Thyroid gland (tissue), 4 donors: ENCODE measurements around the gene SNX24. TPM values are rescaled to one million over a fixed set of nuclear protein-coding genes. Genes with fewer than 3 reads are reported as not detected.
"Not testable (repeated sequence)": the region's sequence is repeated elsewhere in the genome, so short reads cannot be mapped to it uniquely, and the experiment has no call there.

ENCODE experiments used
- DNase-seq, 2 donors: peaks; one replicate each; pipeline ENCODE4 v3.0.0-alpha.2; 2019
- H3K27ac ChIP-seq, 3 donors: fragments of 200-600 bp; sonication (generic); 1 replicate in 2 of 3; 2 replicates in 1 of 3; pipeline ENCODE4 v1.5.1; 2016 to 2019; ENCODE audit warnings: mild to moderate bottlenecking in 1 of 3, moderate library complexity in 1 of 3
- H3K27me3 ChIP-seq: fragments of 200-600 bp; sonication (generic); one replicate; pipeline ENCODE4 v1.5.1; 2019
- H3K36me3 ChIP-seq, 2 donors: fragments of 200-600 bp; sonication (generic); one replicate each; pipeline ENCODE4 v1.5.1; 2016 to 2019
- H3K4me1 ChIP-seq, 2 donors: fragments of 200-600 bp; sonication (generic); one replicate each; pipeline ENCODE4 v1.5.1; 2017 to 2019
- H3K4me3 ChIP-seq, 3 donors: fragments of 200-600 bp; sonication (generic); replicated peaks in 1 of 3; 1 replicate in 2 of 3; 2 replicates in 1 of 3; pipeline ENCODE4 v1.5.1; 2016; ENCODE audit warnings: mild to moderate bottlenecking in 1 of 3
- H3K9me3 ChIP-seq: fragments of 200-600 bp; sonication (generic); one replicate; pipeline ENCODE4 v1.5.1; 2017
- CTCF ChIP-seq, 6 experiments: fragments of 200-600 bp in 3 of 6; fragments of 450-650 bp in 3 of 6; sonication (generic) in 3 of 6; IDR thresholded peaks; one replicate each; pipeline ENCODE4 v1.5.1; 2016 to 2019; ENCODE audit warnings: antibody characterized with exemption in 6 of 6, mild to moderate bottlenecking in 2 of 6, inconsistent platforms in 1 of 6, moderate library complexity in 1 of 6
- POLR2A ChIP-seq, 2 donors: fragments of 450-650 bp; IDR thresholded peaks; one replicate each; pipeline ENCODE4 v1.6.1; 2017; ENCODE audit warnings: antibody characterized with exemption in 2 of 2, mild to moderate bottlenecking in 2 of 2, moderate library complexity in 1 of 2
- WGBS, 2 donors: methylation state at CpG; one replicate each; pipeline ENCODE4 v1.1.5; 2017; 5-methylcytosine and 5-hydroxymethylcytosine counted together
- intact Hi-C: fragments of 100-400 bp; cut with DNase I; formaldehyde crosslinking; loops from one replicate; pipeline ENCODE4 v1.15.1; 2023
- total RNA-seq, 4 donors: library from RNA; depleted of rRNA; stranded (reverse); fragments of >200 nt; gene quantifications; one replicate each; pipeline ENCODE4 v1.2.3, GENCODE V29; 2016

The SNX24 gene
- total RNA-seq, 4 donors from 2014 or later = 17.1 to 39.7 (median 33.1) TPM

GRCh38 chr5:122963305-122963704, 117.9 kb downstream of the SNX24 start:
- Histone ChIP-seq H3K36me3 (no peaks in the 10 kb centered on the region), H3K9me3 (no peaks in the 10 kb centered on the region), H3K27ac (no peak overlapping the region), H3K4me1 (peaks cover 14 to 32% of the 10 kb centered on the region in 2 donors), H3K4me3 (no peak overlapping the region), H3K27me3 (no peaks in the 10 kb centered on the region)
- TF ChIP-seq CTCF (IDR thresholded peaks at IDR 0.05) (no peak), POLR2A (IDR thresholded peaks at IDR 0.05) (no peak)
- intact Hi-C loops = no loop called here
- DNase-seq = no peak

- Histone ChIP-seq H3K27me3 (no peaks in the 10 kb centered on the region), H3K9me3 (no peaks in the 10 kb centered on the region), H3K4me3 (no peak overlapping the region), H3K27ac (peak overlapping the region; percentile 17 to 66 (median 56)), H3K36me3 (no peaks in the 10 kb centered on the region), H3K4me1 (peaks cover 16 to 27% of the 10 kb centered on the region in 2 donors)
- TF ChIP-seq POLR2A (IDR thresholded peaks at IDR 0.05) = peak in 1 of 2 donors; percentile 25
- TF ChIP-seq CTCF (IDR thresholded peaks at IDR 0.05) = no peak
- intact Hi-C loops = no loop called here
- 12 to 31% methylated on average over 1 of the region's 1 CpG for WGBS, 2 donors
- peak; percentile 71 to 74 for DNase-seq
These were observed 119.7 kb downstream of the SNX24 start for GRCh38 chr5:122965111-122965510.

GRCh38 chr5:122967085-122967484, 121.7 kb downstream of the SNX24 start:
- Histone ChIP-seq H3K27ac (peak overlapping the region in 1 of 3 donors; percentile 37), H3K9me3 (no peaks in the 10 kb centered on the region), H3K4me3 (no peak overlapping the region), H3K27me3 (no peaks in the 10 kb centered on the region), H3K36me3 (no peaks in the 10 kb centered on the region), H3K4me1 (peaks cover 16 to 22% of the 10 kb centered on the region in 2 donors)
- no peak for TF ChIP-seq POLR2A (IDR thresholded peaks at IDR 0.05)
- no peak for DNase-seq
- 92 to 98% methylated on average over 7 of the region's 7 CpGs for WGBS, 2 donors
- intact Hi-C loops = no loop called here

- Histone ChIP-seq H3K27ac (peak overlapping the region in 1 of 3 donors; percentile 37), H3K4me1 (peaks cover 16 to 22% of the 10 kb centered on the region in 2 donors), H3K4me3 (no peak overlapping the region), H3K27me3 (no peaks in the 10 kb centered on the region), H3K36me3 (no peaks in the 10 kb centered on the region), H3K9me3 (no peaks in the 10 kb centered on the region)
- no peak for TF ChIP-seq CTCF (IDR thresholded peaks at IDR 0.05)
- no peak for TF ChIP-seq POLR2A (IDR thresholded peaks at IDR 0.05)
- intact Hi-C loops = no loop called here
- 82 to 90% methylated on average over 8 of the region's 8 CpGs for WGBS, 2 donors
- no peak for DNase-seq
These were observed 122.2 kb downstream of the SNX24 start for GRCh38 chr5:122967625-122968024.

- H3K27ac ChIP-seq = peak overlapping the region in 2 of 3 donors; percentile 9 to 37
- H3K4me1 ChIP-seq = peaks cover 16 to 22% of the 10 kb centered on the region in 2 donors
- H3K27me3 ChIP-seq, H3K36me3 ChIP-seq, H3K4me3 ChIP-seq, intact Hi-C loops, H3K9me3 ChIP-seq: not testable (repeated sequence)
- WGBS, 2 donors = 49 to 51% methylated on average over 6 of the region's 6 CpGs
- DNase-seq = peak; percentile 55 to 71
These were observed 122.6 kb downstream of the SNX24 start for GRCh38 chr5:122968056-122968455.

- Histone ChIP-seq H3K9me3 (no peaks in the 10 kb centered on the region), H3K36me3 (no peaks in the 10 kb centered on the region), H3K27ac (no peak overlapping the region), H3K4me1 (peaks cover 9 to 11% of the 10 kb centered on the region in 2 donors), H3K4me3 (no peak overlapping the region), H3K27me3 (no peaks in the 10 kb centered on the region)
- no peak for TF ChIP-seq POLR2A (IDR thresholded peaks at IDR 0.05)
- TF ChIP-seq CTCF (IDR thresholded peaks at IDR 0.05) = no peak
- no peak for DNase-seq
- intact Hi-C loops = no loop called here
- WGBS, 2 donors = 92 to 99% methylated on average over 2 of the region's 2 CpGs
These were observed 125.9 kb downstream of the SNX24 start for GRCh38 chr5:122971333-122971732.
